ENCODE data around the gene IGLL5.

The IGLL5 gene

GRCh38 chr22:22911327-22912134 lies 23.9 kb downstream of the IGLL5 start:
- DNase-seq (ENCODE audit: low read depth) = no peak
- H3K4me3 ChIP-seq (ENCODE audit: low read depth, low read length) = no peak overlapping the region
- TF ChIP-seq MYC (IDR thresholded peaks at IDR 0.05; ENCODE audit: low read depth, low read length) (no peak), CTCF (IDR thresholded peaks at IDR 0.05; ENCODE audit: low read depth, low read length) (no peak), POLR2A (IDR thresholded peaks at IDR 0.05; ENCODE audit: extremely low read depth, insufficient read length) (no peak), MAX (IDR thresholded peaks at IDR 0.05; ENCODE audit: low read depth, low read length) (no peak)

- TF ChIP-seq POLR2A (IDR thresholded peaks at IDR 0.05; ENCODE audit: extremely low read depth, insufficient read length) (no peak), MYC (IDR thresholded peaks at IDR 0.05; ENCODE audit: low read depth, low read length) (no peak), MAX (IDR thresholded peaks at IDR 0.05; ENCODE audit: low read depth, low read length) (no peak), CTCF (IDR thresholded peaks at IDR 0.05; ENCODE audit: low read depth, low read length) (no peak)
- no peak for DNase-seq (ENCODE audit: low read depth)
Observed at GRCh38 chr22:22912135-22912987, 24.7 kb downstream of the IGLL5 start.

GRCh38 chr22:22912988-22913253 lies 25.3 kb downstream of the IGLL5 start:
- no peak for DNase-seq (ENCODE audit: low read depth)
- H3K4me3 ChIP-seq (ENCODE audit: low read depth, low read length) = no peak overlapping the region
- no peak for TF ChIP-seq MYC (IDR thresholded peaks at IDR 0.05; ENCODE audit: low read depth, low read length)
- no peak for TF ChIP-seq CTCF (IDR thresholded peaks at IDR 0.05; ENCODE audit: low read depth, low read length)
- TF ChIP-seq POLR2A (IDR thresholded peaks at IDR 0.05; ENCODE audit: extremely low read depth, insufficient read length) = no peak
- TF ChIP-seq MAX (IDR thresholded peaks at IDR 0.05; ENCODE audit: low read depth, low read length) = no peak

More at GRCh38 chr22:22912135-22912987, 24.7 kb downstream of the IGLL5 start:
- H3K4me3 ChIP-seq (ENCODE audit: low read depth, low read length) = no peak overlapping the region

- H3K4me3 ChIP-seq (ENCODE audit: low read depth, low read length) = no peak overlapping the region
- no peak for DNase-seq (ENCODE audit: low read depth)
- TF ChIP-seq CTCF (IDR thresholded peaks at IDR 0.05; ENCODE audit: low read depth, low read length) = no peak
- TF ChIP-seq POLR2A (IDR thresholded peaks at IDR 0.05; ENCODE audit: extremely low read depth, insufficient read length) = no peak
- no peak for TF ChIP-seq MAX (IDR thresholded peaks at IDR 0.05; ENCODE audit: low read depth, low read length)
- TF ChIP-seq MYC (IDR thresholded peaks at IDR 0.05; ENCODE audit: low read depth, low read length) = no peak
Observed at GRCh38 chr22:22913989-22914388, 26.4 kb downstream of the IGLL5 start.

GRCh38 chr22:22914726-22915669 lies 27.4 kb downstream of the IGLL5 start:
- H3K4me3 ChIP-seq (ENCODE audit: low read depth, low read length) = no peak overlapping the region
- DNase-seq (ENCODE audit: low read depth) = no peak
- no peak for TF ChIP-seq MAX (IDR thresholded peaks at IDR 0.05; ENCODE audit: low read depth, low read length)
- TF ChIP-seq POLR2A (IDR thresholded peaks at IDR 0.05; ENCODE audit: extremely low read depth, insufficient read length) = no peak
